Osteocyte (in vitro differentiated cells): Measurements from ENCODE around the gene SATB2. TPM values are rescaled to one million over a fixed set of nuclear protein-coding genes. Genes with fewer than 3 reads are reported as not detected.

Source experiments
- DNase-seq: peaks from one replicate; pipeline ENCODE4 v3.0.0; 2021; ENCODE audit warnings: mixed read lengths; ENCODE audit not compliant: unreplicated experiment; ENCODE audit errors: extremely low spot score
- H3K27ac Mint-ChIP-seq: one replicate; pipeline ENCODE4 v1.8.0; 2021; ENCODE audit warnings: mild to moderate bottlenecking, mixed read lengths; ENCODE audit not compliant: unreplicated experiment
- H3K27me3 Mint-ChIP-seq: one replicate; pipeline ENCODE4 v1.8.0; 2021; ENCODE audit warnings: mixed read lengths; ENCODE audit not compliant: unreplicated experiment
- H3K36me3 Mint-ChIP-seq: one replicate; pipeline ENCODE4 v1.8.0; 2021; ENCODE audit warnings: mixed read lengths; ENCODE audit not compliant: unreplicated experiment
- H3K4me1 Mint-ChIP-seq: one replicate; pipeline ENCODE4 v1.8.0; 2021; ENCODE audit warnings: mixed read lengths; ENCODE audit not compliant: unreplicated experiment
- H3K4me3 Mint-ChIP-seq: one replicate; pipeline ENCODE4 v1.8.0; 2021; ENCODE audit warnings: mild to moderate bottlenecking, moderate library complexity, mixed read lengths; ENCODE audit not compliant: unreplicated experiment
- H3K9me3 Mint-ChIP-seq: one replicate; pipeline ENCODE4 v1.8.0; 2021; ENCODE audit warnings: mixed read lengths; ENCODE audit not compliant: unreplicated experiment
- total RNA-seq: library from RNA; stranded (reverse); gene quantifications from 2 replicates; pipeline ENCODE4 v1.2.1, GENCODE V29; 2021
- TF ChIP-seq, protein P1 (sequence below): fragments of 200-600 bp; sonication (generic); IDR thresholded peaks from 2 replicates; pipeline ENCODE4 v1.5.0; 2021; ENCODE audit warnings: antibody characterized with exemption, mild to moderate bottlenecking, moderate library complexity

Gene SATB2
- total RNA-seq, 1 donor from 2014 or later = 11.6 TPM

DNA sequence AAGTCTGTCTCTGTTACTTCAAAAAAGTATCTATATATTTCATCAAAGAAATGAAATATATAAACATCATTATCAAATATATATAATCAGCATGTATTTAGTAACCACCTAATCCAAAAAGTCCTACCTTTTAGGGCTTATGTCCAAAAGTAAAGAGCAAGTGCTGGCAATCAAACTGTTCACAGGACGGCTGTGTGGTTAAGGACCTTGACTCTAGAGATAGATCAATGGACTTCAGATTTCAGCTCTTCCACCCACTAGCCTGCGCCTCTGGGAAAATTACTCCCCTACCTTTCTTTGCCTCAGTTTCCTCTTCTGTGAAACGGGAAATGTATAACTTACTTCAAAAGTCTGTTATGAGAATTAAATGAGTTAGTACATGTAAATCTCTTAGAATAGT, 29.4 kb downstream of the SATB2 start:
- peaks cover 21% of the 10 kb centered on the region for H3K4me1 Mint-ChIP-seq
- H3K27ac Mint-ChIP-seq = no peak overlapping the region
- no peak for DNase-seq
- H3K36me3 Mint-ChIP-seq = peaks cover 2% of the 10 kb centered on the region
- no peaks in the 10 kb centered on the region for H3K9me3 Mint-ChIP-seq
- no peak overlapping the region for H3K4me3 Mint-ChIP-seq
- H3K27me3 Mint-ChIP-seq = no peaks in the 10 kb centered on the region
- TF ChIP-seq, protein P1, sequence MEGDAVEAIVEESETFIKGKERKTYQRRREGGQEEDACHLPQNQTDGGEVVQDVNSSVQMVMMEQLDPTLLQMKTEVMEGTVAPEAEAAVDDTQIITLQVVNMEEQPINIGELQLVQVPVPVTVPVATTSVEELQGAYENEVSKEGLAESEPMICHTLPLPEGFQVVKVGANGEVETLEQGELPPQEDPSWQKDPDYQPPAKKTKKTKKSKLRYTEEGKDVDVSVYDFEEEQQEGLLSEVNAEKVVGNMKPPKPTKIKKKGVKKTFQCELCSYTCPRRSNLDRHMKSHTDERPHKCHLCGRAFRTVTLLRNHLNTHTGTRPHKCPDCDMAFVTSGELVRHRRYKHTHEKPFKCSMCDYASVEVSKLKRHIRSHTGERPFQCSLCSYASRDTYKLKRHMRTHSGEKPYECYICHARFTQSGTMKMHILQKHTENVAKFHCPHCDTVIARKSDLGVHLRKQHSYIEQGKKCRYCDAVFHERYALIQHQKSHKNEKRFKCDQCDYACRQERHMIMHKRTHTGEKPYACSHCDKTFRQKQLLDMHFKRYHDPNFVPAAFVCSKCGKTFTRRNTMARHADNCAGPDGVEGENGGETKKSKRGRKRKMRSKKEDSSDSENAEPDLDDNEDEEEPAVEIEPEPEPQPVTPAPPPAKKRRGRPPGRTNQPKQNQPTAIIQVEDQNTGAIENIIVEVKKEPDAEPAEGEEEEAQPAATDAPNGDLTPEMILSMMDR = no peak

DNA sequence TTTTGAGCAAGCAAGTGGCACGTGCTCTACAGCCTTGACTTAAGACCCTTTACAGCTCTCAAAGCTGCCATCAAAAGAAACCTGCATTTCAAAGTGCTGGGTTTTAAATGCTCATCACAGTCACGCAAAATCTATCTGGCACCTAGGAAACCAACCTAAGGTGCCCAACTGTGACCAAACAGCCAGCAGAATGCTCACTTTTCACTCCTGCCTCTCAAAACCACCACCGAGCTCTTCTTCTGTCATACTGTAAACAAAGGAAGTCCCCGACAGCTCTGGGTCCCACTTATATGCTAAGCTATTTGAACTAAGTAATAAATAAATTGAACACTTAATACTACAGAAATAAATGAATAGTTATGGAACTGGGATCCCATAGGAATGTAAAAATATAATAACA, 33.6 kb downstream of the SATB2 start:
- TF ChIP-seq, protein P1 = no peak
- Mint-ChIP-seq H3K4me3 (no peak overlapping the region), H3K4me1 (no peaks in the 10 kb centered on the region), H3K27me3 (no peaks in the 10 kb centered on the region), H3K9me3 (no peaks in the 10 kb centered on the region), H3K36me3 (peaks cover 6% of the 10 kb centered on the region), H3K27ac (no peak overlapping the region)
- no peak for DNase-seq

DNA sequence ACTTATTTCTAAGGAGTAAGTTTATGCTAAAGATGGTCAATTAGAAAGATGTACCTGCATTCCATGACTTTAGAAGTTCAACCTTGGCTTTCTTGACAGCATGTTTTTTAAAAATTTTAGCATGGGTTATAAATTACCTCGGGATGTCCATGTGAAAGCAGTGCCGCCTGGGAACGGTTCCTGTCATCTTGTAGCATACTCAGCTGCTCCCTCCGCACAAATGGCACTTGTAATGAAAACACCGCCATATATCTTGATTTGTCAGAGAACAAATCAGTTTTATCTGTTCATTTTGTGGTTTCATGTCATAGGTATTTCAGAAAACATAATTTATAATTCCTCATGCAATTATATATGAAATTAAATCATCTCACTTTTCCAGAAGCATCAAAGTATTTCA, 38.3 kb downstream of the SATB2 start:
- peaks cover 18% of the 10 kb centered on the region for H3K36me3 Mint-ChIP-seq
- H3K4me1 Mint-ChIP-seq = no peaks in the 10 kb centered on the region
- no peaks in the 10 kb centered on the region for H3K9me3 Mint-ChIP-seq
- H3K27me3 Mint-ChIP-seq = no peaks in the 10 kb centered on the region
- TF ChIP-seq, protein P1 = no peak
- no peak overlapping the region for H3K27ac Mint-ChIP-seq
- no peak overlapping the region for H3K4me3 Mint-ChIP-seq
- no peak for DNase-seq

DNA sequence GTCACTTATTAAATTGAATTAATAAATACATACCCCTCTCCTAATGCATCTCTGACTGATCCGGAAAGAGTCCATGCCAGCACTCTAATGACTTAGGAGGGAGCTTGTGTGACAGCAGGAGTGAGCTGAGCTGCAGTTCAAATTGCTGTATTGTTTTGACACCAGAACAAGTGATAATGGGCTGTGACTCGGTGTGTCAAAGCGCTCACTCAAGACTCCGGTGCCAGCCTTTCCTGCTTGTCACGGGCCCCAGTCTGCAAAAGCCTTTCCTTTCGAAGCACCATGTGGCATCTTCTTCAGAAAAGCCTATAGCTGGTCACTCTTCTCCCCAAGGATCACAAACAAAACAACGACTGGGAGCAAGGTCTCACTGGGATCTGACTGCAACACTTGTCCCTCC, 43.3 kb downstream of the SATB2 start:
- Mint-ChIP-seq H3K9me3 (no peaks in the 10 kb centered on the region), H3K4me3 (no peak overlapping the region), H3K4me1 (peaks cover 11% of the 10 kb centered on the region), H3K27me3 (no peaks in the 10 kb centered on the region), H3K27ac (no peak overlapping the region), H3K36me3 (peaks cover 20% of the 10 kb centered on the region)
- TF ChIP-seq, protein P1 = no peak
- DNase-seq = no peak

DNA sequence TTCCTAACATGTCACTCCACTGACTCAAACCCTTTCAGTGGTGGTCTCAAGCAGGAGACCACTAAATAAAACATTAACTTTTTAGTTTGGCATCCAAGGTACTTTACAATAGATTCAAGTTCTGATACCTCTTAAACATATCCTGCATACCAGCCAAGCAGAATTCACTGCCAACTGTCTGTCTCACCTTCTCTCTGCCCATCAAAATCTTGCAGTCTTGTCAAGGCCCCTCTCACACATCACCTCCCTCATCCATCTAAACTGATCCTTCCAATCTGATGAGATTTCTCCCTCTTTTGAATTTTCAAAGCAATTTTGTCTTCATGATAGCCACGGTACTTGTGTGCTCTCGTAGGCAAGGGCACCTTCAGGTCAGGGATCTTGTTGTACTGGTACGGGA, 43.7 kb downstream of the SATB2 start:
- no peaks in the 10 kb centered on the region for H3K27me3 Mint-ChIP-seq
- H3K9me3 Mint-ChIP-seq = no peaks in the 10 kb centered on the region
- TF ChIP-seq, protein P1 = no peak
- H3K4me3 Mint-ChIP-seq = no peak overlapping the region
- no peak overlapping the region for H3K27ac Mint-ChIP-seq
- no peak for DNase-seq
- peaks cover 16% of the 10 kb centered on the region for H3K36me3 Mint-ChIP-seq
- H3K4me1 Mint-ChIP-seq = peaks cover 11% of the 10 kb centered on the region
